ENCODE data around the gene CNTNAP2.

DNA sequence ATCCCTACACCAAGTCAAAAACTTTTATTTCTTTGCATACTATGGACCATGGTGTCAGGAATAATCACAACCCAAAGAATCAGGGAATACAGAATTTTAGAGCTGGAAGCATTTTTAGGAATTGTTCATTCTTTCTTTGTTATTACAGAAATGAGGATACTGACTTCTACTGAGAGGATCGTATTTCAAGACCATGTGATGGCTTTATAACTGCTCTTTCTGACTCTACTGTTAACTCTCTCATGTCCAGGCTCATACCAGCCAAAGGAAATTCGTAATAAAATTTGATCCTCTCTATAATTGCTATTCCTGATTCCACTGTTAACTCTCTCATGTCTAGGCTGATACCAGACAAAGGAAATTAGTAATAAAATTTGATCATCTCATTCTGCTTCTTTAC is 1423.1 kb downstream of the CNTNAP2 start:
- TF ChIP-seq, protein P1, sequence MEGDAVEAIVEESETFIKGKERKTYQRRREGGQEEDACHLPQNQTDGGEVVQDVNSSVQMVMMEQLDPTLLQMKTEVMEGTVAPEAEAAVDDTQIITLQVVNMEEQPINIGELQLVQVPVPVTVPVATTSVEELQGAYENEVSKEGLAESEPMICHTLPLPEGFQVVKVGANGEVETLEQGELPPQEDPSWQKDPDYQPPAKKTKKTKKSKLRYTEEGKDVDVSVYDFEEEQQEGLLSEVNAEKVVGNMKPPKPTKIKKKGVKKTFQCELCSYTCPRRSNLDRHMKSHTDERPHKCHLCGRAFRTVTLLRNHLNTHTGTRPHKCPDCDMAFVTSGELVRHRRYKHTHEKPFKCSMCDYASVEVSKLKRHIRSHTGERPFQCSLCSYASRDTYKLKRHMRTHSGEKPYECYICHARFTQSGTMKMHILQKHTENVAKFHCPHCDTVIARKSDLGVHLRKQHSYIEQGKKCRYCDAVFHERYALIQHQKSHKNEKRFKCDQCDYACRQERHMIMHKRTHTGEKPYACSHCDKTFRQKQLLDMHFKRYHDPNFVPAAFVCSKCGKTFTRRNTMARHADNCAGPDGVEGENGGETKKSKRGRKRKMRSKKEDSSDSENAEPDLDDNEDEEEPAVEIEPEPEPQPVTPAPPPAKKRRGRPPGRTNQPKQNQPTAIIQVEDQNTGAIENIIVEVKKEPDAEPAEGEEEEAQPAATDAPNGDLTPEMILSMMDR (IDR thresholded peaks at IDR 0.05), result no peak
- TF ChIP-seq POLR2A (IDR thresholded peaks at IDR 0.05), result no peak
- TF ChIP-seq EP300 (IDR thresholded peaks at IDR 0.05), result no peak
